K562 (cell line): ENCODE data around the gene DIS3L2. TPM values are rescaled to one million over a fixed set of nuclear protein-coding genes. Genes with fewer than 3 reads are reported as not detected.

Experiments
- ATAC-seq: fragments of 200-7000 bp; cut with Tn5 transposase; 3 replicates; pipeline ENCODE4 v1.9.1; 2020; ENCODE audit warnings: moderate library complexity
- BruUV-seq: library from RNA; stranded (reverse); fragments of 400-500 nt; replicated peaks from 2 replicates; lab custom pipeline; 2021; lab: Mats Ljungman, UMichigan
- CTCF ChIA-PET: fragments of 300-600 bp; formaldehyde crosslinking; extraction: SDS; loops from one replicate; lab custom pipeline; 2021; ENCODE audit warnings: low intra/inter-chr PET ratio; lab: Yijun Ruan, JAX
- POLR2A ChIA-PET: fragments of 300-600, 350-650 bp; sonication (Branson Sonifier 250); formaldehyde crosslinking; extraction: SDS; loops from one replicate; lab custom pipeline; 2021; ENCODE audit warnings: antibody characterized with exemption, inconsistent platforms; lab: Yijun Ruan, JAX
- DNase-seq, 4 experiments: peaks; one replicate each; pipeline versions ENCODE4 v3.0.0 to v3.0.0-alpha.2; 2011 to 2018; ENCODE audit warnings: low spot score in 3 of 4, mixed read lengths in 3 of 4; ENCODE audit errors: extremely low read depth in 1 of 4
- FAIRE-seq: peaks from 2 replicates; lab custom pipeline; 2011; peaks lifted over from hg19 to GRCh38; lab: Jason Lieb, UNC
- H2AFZ ChIP-seq: 2 replicates; pipeline ENCODE4 v1.6.0; 2011; ENCODE audit warnings: low read depth, low read length, control low read depth, inconsistent platforms
- H3K27ac ChIP-seq: fragments of 200-600 bp; 3 replicates; pipeline ENCODE4 v1.8.0; 2011; ENCODE audit warnings: low read depth, mild to moderate bottlenecking, control low read depth, inconsistent platforms, low read length, moderate library complexity, mixed read lengths; ENCODE audit errors: extremely low read depth
- H3K27me3 ChIP-seq, 2 experiments: fragments of 300-600 bp in 1 of 2; 2 replicates in 1 of 2; 3 replicates in 1 of 2; pipeline versions ENCODE4 v1.6.0 to v1.8.0; 2011; ENCODE audit warnings: inconsistent platforms in 2 of 2, low read length in 2 of 2, mild to moderate bottlenecking in 1 of 2, mixed read lengths in 1 of 2, moderate library complexity in 1 of 2; ENCODE audit not compliant: control insufficient read depth in 2 of 2, insufficient read depth in 2 of 2
- H3K36me3 ChIP-seq: fragments of 300-600 bp; 3 replicates; pipeline ENCODE4 v1.8.0; 2011; ENCODE audit warnings: mild to moderate bottlenecking, low read length, inconsistent platforms; ENCODE audit not compliant: control insufficient read depth, insufficient read depth
- H3K4me1 ChIP-seq, 2 experiments: fragments of 200-600 bp in 1 of 2; replicated peaks in 1 of 2; 2 replicates in 1 of 2; 3 replicates in 1 of 2; pipeline versions ENCODE4 v1.5.1 to v1.8.0; 2011; ENCODE audit warnings: inconsistent platforms in 2 of 2, low read length in 2 of 2, mild to moderate bottlenecking in 1 of 2, mixed read lengths in 1 of 2, moderate library complexity in 1 of 2; ENCODE audit not compliant: control insufficient read depth in 2 of 2, insufficient read depth in 2 of 2
- H3K4me2 ChIP-seq: 2 replicates; pipeline ENCODE4 v1.6.1; 2011; ENCODE audit warnings: low read length, control low read depth, inconsistent platforms, mixed read lengths; ENCODE audit not compliant: insufficient read depth
- H3K4me3 ChIP-seq: fragments of 200-600 bp; sonication (generic), shearing (Covaris generic); 2 replicates; pipeline ENCODE4 v1.5.1; 2016; ENCODE audit warnings: control low read depth, inconsistent platforms
- H3K79me2 ChIP-seq: fragments of 200-600 bp; 3 replicates; pipeline ENCODE4 v1.8.0; 2011; ENCODE audit warnings: low read length, inconsistent platforms; ENCODE audit not compliant: control insufficient read depth, insufficient read depth
- H3K9ac ChIP-seq, 2 experiments: 2 replicates each; pipeline versions ENCODE4 v1.6.0 to v1.6.1; 2011; ENCODE audit warnings: low read depth in 2 of 2, low read length in 2 of 2, control low read depth in 1 of 2, inconsistent platforms in 1 of 2, mild to moderate bottlenecking in 1 of 2, mixed read lengths in 1 of 2; ENCODE audit not compliant: insufficient read depth in 1 of 2
- H3K9me1 ChIP-seq: one replicate; pipeline ENCODE4 v1.6.0; 2011; ENCODE audit warnings: inconsistent platforms, mild to moderate bottlenecking, low read length, moderate library complexity; ENCODE audit not compliant: control insufficient read depth, insufficient read depth
- H3K9me3 ChIP-seq: replicated peaks from 2 replicates; pipeline ENCODE4 v1.5.1; 2011; ENCODE audit warnings: low read depth, low read length, inconsistent platforms; ENCODE audit not compliant: control insufficient read depth, insufficient read depth
- H4K20me1 ChIP-seq: replicated peaks from 2 replicates; pipeline ENCODE4 v1.6.1; 2011; ENCODE audit warnings: low read length, inconsistent platforms, mixed read lengths; ENCODE audit not compliant: control insufficient read depth, insufficient read depth
- CC2D1A ChIP-seq: fragments of 450-650 bp; IDR thresholded peaks from 2 replicates; pipeline ENCODE4 v1.6.1; 2017; ENCODE audit warnings: mild to moderate bottlenecking
- ETV1 ChIP-seq: fragments of 450-650 bp; conservative IDR thresholded peaks from 2 replicates; pipeline ENCODE4 v1.6.1; 2016; ENCODE audit warnings: missing genetic modification characterization, control low read depth, low read depth, missing compliant biosample characterization
- MED1 ChIP-seq: sonication (generic); formaldehyde crosslinking; IDR thresholded peaks from 2 replicates; pipeline ENCODE4 v1.8.1; 2023; ENCODE audit warnings: missing genetic modification reagents, borderline replicate concordance
- SMARCE1 ChIP-seq: fragments of 450-650 bp; IDR thresholded peaks from 2 replicates; pipeline ENCODE4 v1.7.1; 2016; ENCODE audit warnings: mild to moderate bottlenecking
- SNIP1 ChIP-seq: fragments of 450-650 bp; IDR thresholded peaks from 2 replicates; pipeline ENCODE4 v1.7.1; 2017; ENCODE audit warnings: low read depth, mild to moderate bottlenecking
- ZNF143 ChIP-seq: sonication (generic); formaldehyde crosslinking; IDR thresholded peaks from 2 replicates; pipeline ENCODE4 v1.9.0; 2022; ENCODE audit warnings: mild to moderate bottlenecking, missing genetic modification reagents
- ZNF75A ChIP-seq: fragments of 450-650 bp; formaldehyde crosslinking; IDR thresholded peaks from 2 replicates; pipeline ENCODE4 v1.4.0; 2020; ENCODE audit warnings: mild to moderate bottlenecking
- WGBS: fragments of 100-300 bp; shearing (Covaris generic); methylation state at CpG from one replicate; pipeline ENCODE4 v1.1.6; 2016; ENCODE audit warnings: low coverage, mixed read lengths; ENCODE audit not compliant: insufficient coverage; ENCODE audit errors: missing lambda C conversion rate; 5-methylcytosine and 5-hydroxymethylcytosine counted together
- in situ Hi-C: fragments of 300-500 bp; cut with MboI; formaldehyde crosslinking; loops from 4 replicates; pipeline ENCODE4 v1.15.0; 2018; ENCODE audit warnings: inconsistent platforms, mixed read lengths
- intact Hi-C: fragments of 100-400 bp; cut with micrococcal nuclease; formaldehyde crosslinking; loops from 2 replicates; pipeline ENCODE4 v1.14.2; 2022
- polyA plus RNA-seq, 8 experiments: library from polyadenylated mRNA; depleted of rRNA in 4 of 8; stranded (reverse) in 5 of 8; unstranded in 3 of 8; fragments of >200 nt; fragmentation: Nextera tagmentation in 2 of 8; fragmentation: Illumina TruSeq in 1 of 8; extraction: Ambion mirVana in 2 of 8; extraction: Trizol in 1 of 8; gene quantifications; 2 replicates each; pipeline versions ENCODE4 v1.2.1 to v1.2.3, GENCODE V29; 2011 to 2014; ENCODE audit warnings: inconsistent platforms in 1 of 8, missing spikeins in 1 of 8
- total RNA-seq, 7 experiments: library from RNA; depleted of rRNA in 6 of 7; stranded (reverse); fragments of >200 nt in 6 of 7; fragmentation: Illumina TruSeq in 2 of 7; extraction: Trizol in 2 of 7; gene quantifications; 2 replicates each; pipeline versions ENCODE4 v1.2.1 to v1.2.3, GENCODE V29; 2011 to 2021; ENCODE audit warnings: low replicate concordance in 1 of 7
- TF ChIP-seq, protein P1 (sequence below): sonication (generic); formaldehyde crosslinking; IDR thresholded peaks from 2 replicates; pipeline ENCODE4 v1.8.0; 2023; ENCODE audit warnings: missing genetic modification reagents, mild to moderate bottlenecking, borderline replicate concordance
- TF ChIP-seq, protein P2 (sequence below): fragments of 450-650 bp; IDR thresholded peaks from 2 replicates; pipeline ENCODE4 v1.6.1; 2016; ENCODE audit warnings: low read depth

DIS3L2 gene
- total and polyA plus RNA-seq, 9 of the 15 experiments (the other 6 are each of a cell fraction or from before 2014, with no cell fraction given): 1.5 to 19.2 (median 11.2) TPM

DNA sequence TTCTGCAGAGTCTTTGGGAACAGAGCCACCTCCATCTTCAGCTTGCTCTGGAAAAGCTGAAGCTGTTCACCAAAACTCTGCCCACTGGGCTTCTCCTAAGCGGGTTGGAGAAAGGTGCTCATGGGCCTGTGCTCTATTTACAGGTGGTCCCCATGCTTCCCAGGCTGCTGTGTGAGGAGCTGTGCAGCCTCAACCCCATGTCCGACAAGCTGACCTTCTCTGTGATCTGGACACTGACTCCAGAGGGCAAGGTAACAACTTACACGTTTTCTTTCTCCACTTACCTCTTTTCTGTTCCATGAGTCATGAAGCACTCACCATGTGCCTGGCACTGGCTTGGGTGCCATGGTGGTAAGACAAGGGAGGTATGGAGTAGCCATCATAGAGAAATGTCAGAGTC lies 287.6 kb downstream of the DIS3L2 start:
- no peak for FAIRE-seq
- DNase-seq: no peak
- no peak overlapping the region for H3K4me3 ChIP-seq
- no peak overlapping the region for H2AFZ ChIP-seq
- no peak overlapping the region for H3K4me2 ChIP-seq
- no peaks in the 10 kb centered on the region for H3K27me3 ChIP-seq
- in situ Hi-C loops: no loop called here
- TF ChIP-seq ZNF75A (no peak), ETV1 (tag) (no peak), SNIP1 (no peak), CC2D1A (no peak), SMARCE1 (no peak), MED1 (CRISPR knock-in tag) (no peak), ZNF143 (CRISPR knock-in tag) (no peak)
- TF ChIP-seq, protein P1, sequence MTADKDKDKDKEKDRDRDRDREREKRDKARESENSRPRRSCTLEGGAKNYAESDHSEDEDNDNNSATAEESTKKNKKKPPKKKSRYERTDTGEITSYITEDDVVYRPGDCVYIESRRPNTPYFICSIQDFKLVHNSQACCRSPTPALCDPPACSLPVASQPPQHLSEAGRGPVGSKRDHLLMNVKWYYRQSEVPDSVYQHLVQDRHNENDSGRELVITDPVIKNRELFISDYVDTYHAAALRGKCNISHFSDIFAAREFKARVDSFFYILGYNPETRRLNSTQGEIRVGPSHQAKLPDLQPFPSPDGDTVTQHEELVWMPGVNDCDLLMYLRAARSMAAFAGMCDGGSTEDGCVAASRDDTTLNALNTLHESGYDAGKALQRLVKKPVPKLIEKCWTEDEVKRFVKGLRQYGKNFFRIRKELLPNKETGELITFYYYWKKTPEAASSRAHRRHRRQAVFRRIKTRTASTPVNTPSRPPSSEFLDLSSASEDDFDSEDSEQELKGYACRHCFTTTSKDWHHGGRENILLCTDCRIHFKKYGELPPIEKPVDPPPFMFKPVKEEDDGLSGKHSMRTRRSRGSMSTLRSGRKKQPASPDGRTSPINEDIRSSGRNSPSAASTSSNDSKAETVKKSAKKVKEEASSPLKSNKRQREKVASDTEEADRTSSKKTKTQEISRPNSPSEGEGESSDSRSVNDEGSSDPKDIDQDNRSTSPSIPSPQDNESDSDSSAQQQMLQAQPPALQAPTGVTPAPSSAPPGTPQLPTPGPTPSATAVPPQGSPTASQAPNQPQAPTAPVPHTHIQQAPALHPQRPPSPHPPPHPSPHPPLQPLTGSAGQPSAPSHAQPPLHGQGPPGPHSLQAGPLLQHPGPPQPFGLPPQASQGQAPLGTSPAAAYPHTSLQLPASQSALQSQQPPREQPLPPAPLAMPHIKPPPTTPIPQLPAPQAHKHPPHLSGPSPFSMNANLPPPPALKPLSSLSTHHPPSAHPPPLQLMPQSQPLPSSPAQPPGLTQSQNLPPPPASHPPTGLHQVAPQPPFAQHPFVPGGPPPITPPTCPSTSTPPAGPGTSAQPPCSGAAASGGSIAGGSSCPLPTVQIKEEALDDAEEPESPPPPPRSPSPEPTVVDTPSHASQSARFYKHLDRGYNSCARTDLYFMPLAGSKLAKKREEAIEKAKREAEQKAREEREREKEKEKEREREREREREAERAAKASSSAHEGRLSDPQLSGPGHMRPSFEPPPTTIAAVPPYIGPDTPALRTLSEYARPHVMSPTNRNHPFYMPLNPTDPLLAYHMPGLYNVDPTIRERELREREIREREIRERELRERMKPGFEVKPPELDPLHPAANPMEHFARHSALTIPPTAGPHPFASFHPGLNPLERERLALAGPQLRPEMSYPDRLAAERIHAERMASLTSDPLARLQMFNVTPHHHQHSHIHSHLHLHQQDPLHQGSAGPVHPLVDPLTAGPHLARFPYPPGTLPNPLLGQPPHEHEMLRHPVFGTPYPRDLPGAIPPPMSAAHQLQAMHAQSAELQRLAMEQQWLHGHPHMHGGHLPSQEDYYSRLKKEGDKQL (CRISPR knock-in tag): no peak
- TF ChIP-seq, protein P2, sequence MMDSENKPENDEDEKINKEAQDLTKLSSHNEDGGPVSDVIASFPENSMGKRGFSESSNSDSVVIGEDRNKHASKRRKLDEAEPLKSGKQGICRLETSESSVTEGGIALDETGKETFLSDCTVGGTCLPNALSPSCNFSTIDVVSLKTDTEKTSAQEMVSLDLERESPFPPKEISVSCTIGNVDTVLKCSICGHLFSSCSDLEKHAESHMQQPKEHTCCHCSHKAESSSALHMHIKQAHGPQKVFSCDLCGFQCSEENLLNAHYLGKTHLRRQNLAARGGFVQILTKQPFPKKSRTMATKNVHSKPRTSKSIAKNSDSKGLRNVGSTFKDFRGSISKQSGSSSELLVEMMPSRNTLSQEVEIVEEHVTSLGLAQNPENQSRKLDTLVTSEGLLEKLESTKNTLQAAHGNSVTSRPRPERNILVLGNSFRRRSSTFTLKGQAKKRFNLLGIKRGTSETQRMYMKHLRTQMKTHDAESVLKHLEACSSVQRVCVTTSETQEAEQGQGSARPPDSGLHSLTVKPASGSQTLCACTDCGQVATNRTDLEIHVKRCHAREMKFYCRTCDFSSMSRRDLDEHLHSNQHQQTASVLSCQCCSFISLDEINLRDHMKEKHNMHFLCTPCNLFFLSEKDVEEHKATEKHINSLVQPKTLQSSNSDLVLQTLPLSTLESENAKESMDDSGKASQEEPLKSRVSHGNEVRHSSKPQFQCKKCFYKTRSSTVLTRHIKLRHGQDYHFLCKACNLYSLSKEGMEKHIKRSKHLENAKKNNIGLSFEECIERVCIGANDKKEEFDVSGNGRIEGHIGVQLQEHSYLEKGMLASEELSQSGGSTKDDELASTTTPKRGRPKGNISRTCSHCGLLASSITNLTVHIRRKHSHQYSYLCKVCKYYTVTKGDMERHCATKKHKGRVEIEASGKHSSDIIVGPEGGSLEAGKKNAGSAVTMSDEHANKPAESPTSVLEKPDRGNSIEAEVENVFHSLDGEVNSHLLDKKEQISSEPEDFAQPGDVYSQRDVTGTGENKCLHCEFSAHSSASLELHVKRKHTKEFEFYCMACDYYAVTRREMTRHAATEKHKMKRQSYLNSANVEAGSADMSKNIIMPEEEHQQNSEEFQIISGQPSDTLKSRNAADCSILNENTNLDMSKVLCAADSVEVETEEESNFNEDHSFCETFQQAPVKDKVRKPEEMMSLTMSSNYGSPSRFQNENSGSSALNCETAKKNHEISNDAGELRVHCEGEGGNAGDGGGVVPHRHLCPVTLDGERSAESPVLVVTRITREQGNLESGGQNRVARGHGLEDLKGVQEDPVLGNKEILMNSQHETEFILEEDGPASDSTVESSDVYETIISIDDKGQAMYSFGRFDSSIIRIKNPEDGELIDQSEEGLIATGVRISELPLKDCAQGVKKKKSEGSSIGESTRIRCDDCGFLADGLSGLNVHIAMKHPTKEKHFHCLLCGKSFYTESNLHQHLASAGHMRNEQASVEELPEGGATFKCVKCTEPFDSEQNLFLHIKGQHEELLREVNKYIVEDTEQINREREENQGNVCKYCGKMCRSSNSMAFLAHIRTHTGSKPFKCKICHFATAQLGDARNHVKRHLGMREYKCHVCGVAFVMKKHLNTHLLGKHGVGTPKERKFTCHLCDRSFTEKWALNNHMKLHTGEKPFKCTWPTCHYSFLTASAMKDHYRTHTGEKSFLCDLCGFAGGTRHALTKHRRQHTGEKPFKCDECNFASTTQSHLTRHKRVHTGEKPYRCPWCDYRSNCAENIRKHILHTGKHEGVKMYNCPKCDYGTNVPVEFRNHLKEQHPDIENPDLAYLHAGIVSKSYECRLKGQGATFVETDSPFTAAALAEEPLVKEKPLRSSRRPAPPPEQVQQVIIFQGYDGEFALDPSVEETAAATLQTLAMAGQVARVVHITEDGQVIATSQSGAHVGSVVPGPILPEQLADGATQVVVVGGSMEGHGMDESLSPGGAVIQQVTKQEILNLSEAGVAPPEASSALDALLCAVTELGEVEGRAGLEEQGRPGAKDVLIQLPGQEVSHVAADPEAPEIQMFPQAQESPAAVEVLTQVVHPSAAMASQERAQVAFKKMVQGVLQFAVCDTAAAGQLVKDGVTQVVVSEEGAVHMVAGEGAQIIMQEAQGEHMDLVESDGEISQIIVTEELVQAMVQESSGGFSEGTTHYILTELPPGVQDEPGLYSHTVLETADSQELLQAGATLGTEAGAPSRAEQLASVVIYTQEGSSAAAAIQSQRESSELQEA: no peak
- no peak for ATAC-seq
- no peak overlapping the region for H3K27ac ChIP-seq
- no peaks in the 10 kb centered on the region for H3K79me2 ChIP-seq
- intact Hi-C loops: no loop called here
- no peaks in the 10 kb centered on the region for H3K9me1 ChIP-seq
- BruUV-seq: no TSS peak
- H3K36me3 ChIP-seq: no peaks in the 10 kb centered on the region
- ChIA-PET POLR2A (no interaction called here), CTCF (no interaction called here)
- H4K20me1 ChIP-seq: no peaks in the 10 kb centered on the region
- WGBS: 61% methylated on average over 2 of the region's 3 CpGs
- no peaks in the 10 kb centered on the region for H3K9me3 ChIP-seq
- H3K9ac ChIP-seq: no peak overlapping the region
- no peaks in the 10 kb centered on the region for H3K4me1 ChIP-seq
